GM23338 (cell line): ENCODE data around the gene EPS8L2. TPM values are rescaled to one million over a fixed set of nuclear protein-coding genes. Genes with fewer than 3 reads are reported as not detected.

Experiments used
- ATAC-seq: fragments of 200-7000 bp; cut with Tn5 transposase; 3 replicates; pipeline ENCODE4 v1.9.1; 2020
- DNase-seq: peaks from one replicate; pipeline ENCODE4 v3.0.0-alpha.2; 2015; ENCODE audit warnings: low spot score
- H2AFZ ChIP-seq: fragments of 200-600 bp; sonication (generic); 2 replicates; pipeline ENCODE4 v1.8.0; 2016; ENCODE audit warnings: antibody characterized with exemption, mild to moderate bottlenecking, moderate library complexity
- H3F3A ChIP-seq: fragments of 200-600 bp; sonication (generic); replicated peaks from 2 replicates; pipeline ENCODE4 v1.8.0; 2017; ENCODE audit warnings: antibody characterized with exemption, mixed run types, low read depth
- H3K27ac ChIP-seq: fragments of 200-600 bp; sonication (generic); 2 replicates; pipeline ENCODE4 v1.6.1; 2016; ENCODE audit warnings: low read depth
- H3K27me3 ChIP-seq: fragments of 200-600 bp; sonication (generic); 2 replicates; pipeline ENCODE4 v1.8.0; 2016; ENCODE audit warnings: mild to moderate bottlenecking, mixed run types, moderate library complexity; ENCODE audit not compliant: insufficient read depth
- H3K36me3 ChIP-seq: fragments of 200-600 bp; sonication (generic); 2 replicates; pipeline ENCODE4 v1.8.0; 2016; ENCODE audit warnings: mild to moderate bottlenecking; ENCODE audit not compliant: insufficient read depth
- H3K4me1 ChIP-seq: fragments of 200-600 bp; sonication (generic); 2 replicates; pipeline ENCODE4 v1.8.0; 2016; ENCODE audit warnings: mild to moderate bottlenecking, moderate library complexity; ENCODE audit not compliant: insufficient read depth
- H3K4me2 ChIP-seq: fragments of 200-600 bp; sonication (generic); 2 replicates; pipeline ENCODE4 v1.7.1; 2017; ENCODE audit warnings: mixed run types
- H3K4me3 ChIP-seq: fragments of 200-600 bp; sonication (generic); 2 replicates; pipeline ENCODE4 v1.6.1; 2016; ENCODE audit warnings: mixed run types
- H3K79me2 ChIP-seq: fragments of 200-600 bp; sonication (generic); replicated peaks from 2 replicates; pipeline ENCODE4 v1.8.0; 2017; ENCODE audit warnings: mild to moderate bottlenecking; ENCODE audit not compliant: insufficient read depth
- H3K9me2 ChIP-seq: fragments of 200-600 bp; sonication (generic); 2 replicates; pipeline ENCODE4 v1.8.0; 2017; ENCODE audit not compliant: insufficient read depth
- H4K20me1 ChIP-seq: fragments of 200-600 bp; sonication (generic); replicated peaks from 2 replicates; pipeline ENCODE4 v1.8.0; 2017; ENCODE audit warnings: mild to moderate bottlenecking; ENCODE audit not compliant: insufficient read depth
- H3K27ac Mint-ChIP-seq: 2 replicates; pipeline ENCODE4 v1.8.0; 2020; ENCODE audit warnings: inconsistent platforms, mild to moderate bottlenecking, moderate library complexity, mixed read lengths
- H3K27me3 Mint-ChIP-seq: 3 replicates; pipeline ENCODE4 v1.8.0; 2022; ENCODE audit warnings: low read depth, mild to moderate bottlenecking, moderate library complexity, mixed read lengths, inconsistent platforms; ENCODE audit not compliant: insufficient read depth, poor library complexity
- H3K36me3 Mint-ChIP-seq: 3 replicates; pipeline ENCODE4 v1.8.0; 2021; ENCODE audit warnings: low read depth, mild to moderate bottlenecking, inconsistent platforms, moderate library complexity, mixed read lengths
- H3K4me1 Mint-ChIP-seq: 3 replicates; pipeline ENCODE4 v1.8.0; 2020; ENCODE audit warnings: mild to moderate bottlenecking, inconsistent platforms, mixed read lengths
- H3K4me3 Mint-ChIP-seq: 3 replicates; pipeline ENCODE4 v1.8.0; 2021; ENCODE audit warnings: moderate library complexity, mild to moderate bottlenecking, inconsistent platforms, mixed read lengths
- H3K9me3 Mint-ChIP-seq: 3 replicates; pipeline ENCODE4 v1.8.0; 2020; ENCODE audit warnings: moderate library complexity, mild to moderate bottlenecking, inconsistent platforms, mixed read lengths
- EZH2phosphoT487 ChIP-seq: fragments of 200-600 bp; sonication (generic); IDR thresholded peaks from one replicate; pipeline ENCODE4 v1.8.1; 2018; ENCODE audit warnings: antibody characterized with exemption; ENCODE audit not compliant: unreplicated experiment
- JUNB ChIP-seq: IDR thresholded peaks from one replicate; pipeline ENCODE4 v1.6.1; 2016; ENCODE audit warnings: antibody characterized with exemption; ENCODE audit not compliant: unreplicated experiment
- NANOG ChIP-seq: IDR thresholded peaks from 2 replicates; pipeline ENCODE4 v1.6.1; 2016; ENCODE audit warnings: antibody characterized with exemption, borderline replicate concordance
- POLR2AphosphoS5 ChIP-seq: IDR thresholded peaks from 2 replicates; pipeline ENCODE4 v1.6.1; 2016; ENCODE audit warnings: antibody characterized with exemption, low read depth
- STAT1 ChIP-seq: IDR thresholded peaks from one replicate; pipeline ENCODE4 v1.6.1; 2016; ENCODE audit warnings: antibody characterized with exemption; ENCODE audit not compliant: unreplicated experiment
- polyA plus RNA-seq: library from polyadenylated mRNA; unstranded; fragments of >200 nt; fragmentation: Nextera tagmentation; extraction: Ambion mirVana; gene quantifications from 2 replicates; pipeline ENCODE4 v1.2.1, GENCODE V29; 2016
- total RNA-seq: library from RNA; depleted of rRNA; stranded (reverse); fragments of >200 nt; shearing (Covaris generic); gene quantifications from 2 replicates; pipeline ENCODE4 v1.2.3, GENCODE V29; 2014
- TF ChIP-seq, protein P1 (sequence below): fragments of 250-450 bp; sonication (Bioruptor Pico); IDR thresholded peaks from 2 replicates; pipeline ENCODE4 v1.5.0; 2020; ENCODE audit warnings: mild to moderate bottlenecking, moderate library complexity
- TF ChIP-seq, protein P2 (sequence below), 2 experiments: fragments of 200-600 bp in 1 of 2; sonication (generic) in 1 of 2; conservative IDR thresholded peaks; 2 replicates each; pipeline versions ENCODE4 v1.5.1 to v1.6.1; 2016 to 2017; ENCODE audit warnings: antibody characterized with exemption in 2 of 2, low read depth in 2 of 2, mild to moderate bottlenecking in 2 of 2, moderate library complexity in 1 of 2
- TF ChIP-seq, protein P3 (sequence below): IDR thresholded peaks from one replicate; pipeline ENCODE4 v1.6.1; 2018; ENCODE audit warnings: antibody characterized with exemption; ENCODE audit not compliant: unreplicated experiment

EPS8L2 gene
- total and polyA plus RNA-seq, 2 experiments from 2014 or later = 38.7 to 59.4 TPM

DNA sequence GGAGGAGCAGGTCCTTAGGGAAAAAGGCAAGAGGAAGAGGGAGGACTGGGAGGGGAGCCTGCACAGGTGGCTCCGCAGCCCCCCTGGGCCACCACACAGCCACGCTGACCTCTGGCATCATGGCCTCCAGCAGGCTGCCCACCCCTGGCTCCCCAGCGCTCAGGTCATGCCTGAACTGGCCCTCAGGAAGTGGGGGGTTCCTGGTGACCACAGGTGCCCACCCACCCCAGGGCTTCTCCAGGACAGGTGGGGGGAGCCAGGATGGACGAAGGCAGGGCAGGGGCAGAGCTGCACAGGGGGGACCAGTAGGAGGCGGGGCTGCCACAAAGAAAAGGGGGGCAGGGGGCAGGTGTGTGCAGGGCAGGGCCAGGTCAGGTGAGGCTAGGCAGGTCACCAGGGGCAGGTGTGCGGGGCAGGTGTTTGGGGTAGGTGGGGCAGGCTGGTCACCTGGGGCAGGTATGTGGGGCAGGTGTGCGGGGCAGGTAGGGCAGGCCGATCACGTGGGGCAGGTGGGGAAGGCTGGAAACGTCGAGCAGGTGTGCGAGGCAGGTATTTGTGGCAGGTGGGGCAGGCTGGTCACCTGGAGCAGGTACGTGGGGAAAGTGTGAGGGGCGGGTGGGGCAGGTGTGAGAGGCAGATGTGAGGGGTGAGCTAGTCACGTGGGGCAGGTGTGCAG lies 12.0 kb upstream of the EPS8L2 start (continued):
- TF ChIP-seq, protein P1, sequence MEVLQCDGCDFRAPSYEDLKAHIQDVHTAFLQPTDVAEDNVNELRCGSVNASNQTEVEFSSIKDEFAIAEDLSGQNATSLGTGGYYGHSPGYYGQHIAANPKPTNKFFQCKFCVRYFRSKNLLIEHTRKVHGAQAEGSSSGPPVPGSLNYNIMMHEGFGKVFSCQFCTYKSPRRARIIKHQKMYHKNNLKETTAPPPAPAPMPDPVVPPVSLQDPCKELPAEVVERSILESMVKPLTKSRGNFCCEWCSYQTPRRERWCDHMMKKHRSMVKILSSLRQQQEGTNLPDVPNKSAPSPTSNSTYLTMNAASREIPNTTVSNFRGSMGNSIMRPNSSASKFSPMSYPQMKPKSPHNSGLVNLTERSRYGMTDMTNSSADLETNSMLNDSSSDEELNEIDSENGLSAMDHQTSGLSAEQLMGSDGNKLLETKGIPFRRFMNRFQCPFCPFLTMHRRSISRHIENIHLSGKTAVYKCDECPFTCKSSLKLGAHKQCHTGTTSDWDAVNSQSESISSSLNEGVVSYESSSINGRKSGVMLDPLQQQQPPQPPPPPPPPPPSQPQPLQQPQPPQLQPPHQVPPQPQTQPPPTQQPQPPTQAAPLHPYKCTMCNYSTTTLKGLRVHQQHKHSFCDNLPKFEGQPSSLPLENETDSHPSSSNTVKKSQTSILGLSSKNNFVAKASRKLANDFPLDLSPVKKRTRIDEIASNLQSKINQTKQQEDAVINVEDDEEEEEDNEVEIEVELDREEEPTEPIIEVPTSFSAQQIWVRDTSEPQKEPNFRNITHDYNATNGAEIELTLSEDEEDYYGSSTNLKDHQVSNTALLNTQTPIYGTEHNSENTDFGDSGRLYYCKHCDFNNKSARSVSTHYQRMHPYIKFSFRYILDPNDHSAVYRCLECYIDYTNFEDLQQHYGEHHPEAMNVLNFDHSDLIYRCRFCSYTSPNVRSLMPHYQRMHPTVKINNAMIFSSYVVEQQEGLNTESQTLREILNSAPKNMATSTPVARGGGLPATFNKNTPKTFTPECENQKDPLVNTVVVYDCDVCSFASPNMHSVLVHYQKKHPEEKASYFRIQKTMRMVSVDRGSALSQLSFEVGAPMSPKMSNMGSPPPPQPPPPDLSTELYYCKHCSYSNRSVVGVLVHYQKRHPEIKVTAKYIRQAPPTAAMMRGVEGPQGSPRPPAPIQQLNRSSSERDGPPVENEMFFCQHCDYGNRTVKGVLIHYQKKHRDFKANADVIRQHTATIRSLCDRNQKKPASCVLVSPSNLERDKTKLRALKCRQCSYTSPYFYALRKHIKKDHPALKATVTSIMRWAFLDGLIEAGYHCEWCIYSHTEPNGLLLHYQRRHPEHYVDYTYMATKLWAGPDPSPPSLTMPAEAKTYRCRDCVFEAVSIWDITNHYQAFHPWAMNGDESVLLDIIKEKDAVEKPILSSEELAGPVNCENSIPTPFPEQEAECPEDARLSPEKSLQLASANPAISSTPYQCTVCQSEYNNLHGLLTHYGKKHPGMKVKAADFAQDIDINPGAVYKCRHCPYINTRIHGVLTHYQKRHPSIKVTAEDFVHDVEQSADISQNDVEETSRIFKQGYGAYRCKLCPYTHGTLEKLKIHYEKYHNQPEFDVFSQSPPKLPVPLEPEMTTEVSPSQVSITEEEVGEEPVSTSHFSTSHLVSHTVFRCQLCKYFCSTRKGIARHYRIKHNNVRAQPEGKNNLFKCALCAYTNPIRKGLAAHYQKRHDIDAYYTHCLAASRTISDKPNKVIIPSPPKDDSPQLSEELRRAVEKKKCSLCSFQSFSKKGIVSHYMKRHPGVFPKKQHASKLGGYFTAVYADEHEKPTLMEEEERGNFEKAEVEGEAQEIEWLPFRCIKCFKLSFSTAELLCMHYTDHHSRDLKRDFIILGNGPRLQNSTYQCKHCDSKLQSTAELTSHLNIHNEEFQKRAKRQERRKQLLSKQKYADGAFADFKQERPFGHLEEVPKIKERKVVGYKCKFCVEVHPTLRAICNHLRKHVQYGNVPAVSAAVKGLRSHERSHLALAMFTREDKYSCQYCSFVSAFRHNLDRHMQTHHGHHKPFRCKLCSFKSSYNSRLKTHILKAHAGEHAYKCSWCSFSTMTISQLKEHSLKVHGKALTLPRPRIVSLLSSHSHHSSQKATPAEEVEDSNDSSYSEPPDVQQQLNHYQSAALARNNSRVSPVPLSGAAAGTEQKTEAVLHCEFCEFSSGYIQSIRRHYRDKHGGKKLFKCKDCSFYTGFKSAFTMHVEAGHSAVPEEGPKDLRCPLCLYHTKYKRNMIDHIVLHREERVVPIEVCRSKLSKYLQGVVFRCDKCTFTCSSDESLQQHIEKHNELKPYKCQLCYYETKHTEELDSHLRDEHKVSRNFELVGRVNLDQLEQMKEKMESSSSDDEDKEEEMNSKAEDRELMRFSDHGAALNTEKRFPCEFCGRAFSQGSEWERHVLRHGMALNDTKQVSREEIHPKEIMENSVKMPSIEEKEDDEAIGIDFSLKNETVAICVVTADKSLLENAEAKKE (CRISPR knock-in tag) = no peak
- TF ChIP-seq NANOG (no peak), STAT1 (no peak)

DNA sequence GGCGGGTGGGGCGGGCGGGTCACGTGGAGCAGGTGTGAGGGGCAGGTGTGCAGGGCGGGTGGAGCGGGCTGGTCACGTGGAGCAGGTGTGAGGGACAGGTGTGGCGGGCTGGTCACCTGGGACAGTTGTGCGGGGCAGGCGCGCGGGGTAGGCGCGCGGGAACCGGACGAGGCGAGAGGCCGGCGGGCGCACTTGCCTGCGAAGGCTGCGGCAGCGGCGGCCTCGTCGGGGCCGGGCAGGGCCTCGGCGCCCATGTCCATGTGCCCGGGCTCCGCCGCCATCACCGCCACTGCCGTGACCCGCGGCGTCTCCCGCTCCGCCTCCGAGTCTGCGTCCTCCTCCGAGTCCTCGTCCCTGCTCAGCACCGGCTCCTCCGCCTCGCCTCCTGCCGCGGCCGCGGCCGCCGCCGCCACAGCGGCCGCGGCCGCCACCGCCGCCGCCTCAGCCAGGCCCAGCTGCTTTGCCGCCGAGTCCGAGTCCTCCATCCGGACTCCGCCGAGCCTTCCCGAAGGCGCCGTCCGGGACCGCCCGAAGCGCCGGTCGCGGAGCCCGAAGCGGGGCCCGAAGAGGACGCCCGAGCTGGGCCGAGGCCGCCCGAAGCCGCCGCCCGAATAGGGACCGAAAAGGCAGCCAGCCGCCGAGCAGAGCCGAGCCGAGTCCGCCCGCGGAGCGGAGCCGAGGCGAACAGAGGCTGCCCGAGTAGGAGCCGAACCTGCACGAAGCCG lies 11.3 kb upstream of the EPS8L2 start, which contains the start of gene DEAF1:
Gene DEAF1 (minus strand): TSS at position 660 of the 725 bp plus-strand sequence. CDS start 175 bp downstream, at position 485.
- Histone ChIP-seq H2AFZ (peak within 1 kb of the TSS; percentile 90), H3K4me3 (peak within 1 kb of the TSS; percentile 97), H3F3A (peaks cover 28% of the 10 kb centered on the region), H4K20me1 (peaks cover 9% of the 10 kb centered on the region), H3K79me2 (peaks cover 45% of the 10 kb centered on the region), H3K27ac (peak within 1 kb of the TSS; percentile 94), H3K27me3 (no peaks in the 10 kb centered on the region), H3K9me2 (no peaks in the 10 kb centered on the region), H3K36me3 (no peaks in the 10 kb centered on the region), H3K4me1 (peaks cover 21% of the 10 kb centered on the region), H3K4me2 (peak within 1 kb of the TSS; percentile 85)
- H3K36me3 Mint-ChIP-seq = peaks cover 14% of the 10 kb centered on the region
- H3K27ac Mint-ChIP-seq = peak within 1 kb of the TSS; percentile 98
- H3K4me3 Mint-ChIP-seq = peak within 1 kb of the TSS; percentile 82
- peaks cover 4% of the 10 kb centered on the region; the same call in 2 of the 3 replicates for H3K9me3 Mint-ChIP-seq
- H3K4me1 Mint-ChIP-seq = peaks cover 36% of the 10 kb centered on the region
- H3K27me3 Mint-ChIP-seq = peaks cover 22% of the 10 kb centered on the region
- ATAC-seq (peak; percentile 76), DNase-seq (peak; percentile 97)
- TF ChIP-seq STAT1 (no peak), EZH2phosphoT487 (no peak), JUNB (no peak), POLR2AphosphoS5 (no peak)
- TF ChIP-seq, protein P2, sequence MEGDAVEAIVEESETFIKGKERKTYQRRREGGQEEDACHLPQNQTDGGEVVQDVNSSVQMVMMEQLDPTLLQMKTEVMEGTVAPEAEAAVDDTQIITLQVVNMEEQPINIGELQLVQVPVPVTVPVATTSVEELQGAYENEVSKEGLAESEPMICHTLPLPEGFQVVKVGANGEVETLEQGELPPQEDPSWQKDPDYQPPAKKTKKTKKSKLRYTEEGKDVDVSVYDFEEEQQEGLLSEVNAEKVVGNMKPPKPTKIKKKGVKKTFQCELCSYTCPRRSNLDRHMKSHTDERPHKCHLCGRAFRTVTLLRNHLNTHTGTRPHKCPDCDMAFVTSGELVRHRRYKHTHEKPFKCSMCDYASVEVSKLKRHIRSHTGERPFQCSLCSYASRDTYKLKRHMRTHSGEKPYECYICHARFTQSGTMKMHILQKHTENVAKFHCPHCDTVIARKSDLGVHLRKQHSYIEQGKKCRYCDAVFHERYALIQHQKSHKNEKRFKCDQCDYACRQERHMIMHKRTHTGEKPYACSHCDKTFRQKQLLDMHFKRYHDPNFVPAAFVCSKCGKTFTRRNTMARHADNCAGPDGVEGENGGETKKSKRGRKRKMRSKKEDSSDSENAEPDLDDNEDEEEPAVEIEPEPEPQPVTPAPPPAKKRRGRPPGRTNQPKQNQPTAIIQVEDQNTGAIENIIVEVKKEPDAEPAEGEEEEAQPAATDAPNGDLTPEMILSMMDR (conservative IDR thresholded peaks at IDR 0.05; ENCODE audit: low read depth in 2 of 2) = no peak
- TF ChIP-seq, protein P3, sequence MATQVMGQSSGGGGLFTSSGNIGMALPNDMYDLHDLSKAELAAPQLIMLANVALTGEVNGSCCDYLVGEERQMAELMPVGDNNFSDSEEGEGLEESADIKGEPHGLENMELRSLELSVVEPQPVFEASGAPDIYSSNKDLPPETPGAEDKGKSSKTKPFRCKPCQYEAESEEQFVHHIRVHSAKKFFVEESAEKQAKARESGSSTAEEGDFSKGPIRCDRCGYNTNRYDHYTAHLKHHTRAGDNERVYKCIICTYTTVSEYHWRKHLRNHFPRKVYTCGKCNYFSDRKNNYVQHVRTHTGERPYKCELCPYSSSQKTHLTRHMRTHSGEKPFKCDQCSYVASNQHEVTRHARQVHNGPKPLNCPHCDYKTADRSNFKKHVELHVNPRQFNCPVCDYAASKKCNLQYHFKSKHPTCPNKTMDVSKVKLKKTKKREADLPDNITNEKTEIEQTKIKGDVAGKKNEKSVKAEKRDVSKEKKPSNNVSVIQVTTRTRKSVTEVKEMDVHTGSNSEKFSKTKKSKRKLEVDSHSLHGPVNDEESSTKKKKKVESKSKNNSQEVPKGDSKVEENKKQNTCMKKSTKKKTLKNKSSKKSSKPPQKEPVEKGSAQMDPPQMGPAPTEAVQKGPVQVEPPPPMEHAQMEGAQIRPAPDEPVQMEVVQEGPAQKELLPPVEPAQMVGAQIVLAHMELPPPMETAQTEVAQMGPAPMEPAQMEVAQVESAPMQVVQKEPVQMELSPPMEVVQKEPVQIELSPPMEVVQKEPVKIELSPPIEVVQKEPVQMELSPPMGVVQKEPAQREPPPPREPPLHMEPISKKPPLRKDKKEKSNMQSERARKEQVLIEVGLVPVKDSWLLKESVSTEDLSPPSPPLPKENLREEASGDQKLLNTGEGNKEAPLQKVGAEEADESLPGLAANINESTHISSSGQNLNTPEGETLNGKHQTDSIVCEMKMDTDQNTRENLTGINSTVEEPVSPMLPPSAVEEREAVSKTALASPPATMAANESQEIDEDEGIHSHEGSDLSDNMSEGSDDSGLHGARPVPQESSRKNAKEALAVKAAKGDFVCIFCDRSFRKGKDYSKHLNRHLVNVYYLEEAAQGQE = no peak
